ENCODE results near the gene CRADD.

CRADD gene

GRCh38 chr12:93827179-93827578 is 150.0 kb downstream of the CRADD start:
- Histone ChIP-seq H3K4me3 (ENCODE audit: low read depth, low read length) (no peak overlapping the region), H3K36me3 (ENCODE audit: control insufficient read depth, insufficient read depth, low read length) (no peaks in the 10 kb centered on the region)

GRCh38 chr12:93827669-93828068 is 150.5 kb downstream of the CRADD start:
- no peak overlapping the region for H3K4me3 ChIP-seq (ENCODE audit: low read depth, low read length)
- peaks cover 5% of the 10 kb centered on the region for H3K27me3 ChIP-seq (ENCODE audit: control insufficient read depth, insufficient read depth, low read length)
- no peak overlapping the region for H3K9ac ChIP-seq (ENCODE audit: low read depth, low read length)
- no peaks in the 10 kb centered on the region for H3K36me3 ChIP-seq (ENCODE audit: control insufficient read depth, insufficient read depth, low read length)
- H3K4me1 ChIP-seq (ENCODE audit: control insufficient read depth, insufficient read depth, low read length) = peaks cover 20% of the 10 kb centered on the region
- H3K9me3 ChIP-seq (ENCODE audit: control insufficient read depth, insufficient read depth, low read length) = no peaks in the 10 kb centered on the region

More at GRCh38 chr12:93827179-93827578, 150.0 kb downstream of the CRADD start:
- Histone ChIP-seq H3K4me1 (ENCODE audit: control insufficient read depth, insufficient read depth, low read length) (peaks cover 20% of the 10 kb centered on the region), H3K27me3 (ENCODE audit: control insufficient read depth, insufficient read depth, low read length) (peaks cover 5% of the 10 kb centered on the region), H3K9ac (ENCODE audit: low read depth, low read length) (no peak overlapping the region), H3K9me3 (ENCODE audit: control insufficient read depth, insufficient read depth, low read length) (no peaks in the 10 kb centered on the region)

GRCh38 chr12:93829016-93829415 is 151.8 kb downstream of the CRADD start:
- Histone ChIP-seq H3K9ac (ENCODE audit: low read depth, low read length) (no peak overlapping the region), H3K4me1 (ENCODE audit: control insufficient read depth, insufficient read depth, low read length) (peaks cover 12% of the 10 kb centered on the region), H3K36me3 (ENCODE audit: control insufficient read depth, insufficient read depth, low read length) (no peaks in the 10 kb centered on the region), H3K9me3 (ENCODE audit: control insufficient read depth, insufficient read depth, low read length) (no peaks in the 10 kb centered on the region), H3K27me3 (ENCODE audit: control insufficient read depth, insufficient read depth, low read length) (no peaks in the 10 kb centered on the region), H3K4me3 (ENCODE audit: low read depth, low read length) (no peak overlapping the region)

- Histone ChIP-seq H3K36me3 (ENCODE audit: control insufficient read depth, insufficient read depth, low read length) (no peaks in the 10 kb centered on the region), H3K9me3 (ENCODE audit: control insufficient read depth, insufficient read depth, low read length) (no peaks in the 10 kb centered on the region), H3K4me1 (ENCODE audit: control insufficient read depth, insufficient read depth, low read length) (no peaks in the 10 kb centered on the region), H3K4me3 (ENCODE audit: low read depth, low read length) (no peak overlapping the region), H3K27me3 (ENCODE audit: control insufficient read depth, insufficient read depth, low read length) (no peaks in the 10 kb centered on the region), H3K9ac (ENCODE audit: low read depth, low read length) (no peak overlapping the region)
Measured at GRCh38 chr12:93831374-93831773, 154.2 kb downstream of the CRADD start.

GRCh38 chr12:93832131-93832530 is 155.0 kb downstream of the CRADD start:
- H3K4me3 ChIP-seq (ENCODE audit: low read depth, low read length) = no peak overlapping the region
- H3K9me3 ChIP-seq (ENCODE audit: control insufficient read depth, insufficient read depth, low read length) = no peaks in the 10 kb centered on the region
- no peaks in the 10 kb centered on the region for H3K36me3 ChIP-seq (ENCODE audit: control insufficient read depth, insufficient read depth, low read length)
- H3K27me3 ChIP-seq (ENCODE audit: control insufficient read depth, insufficient read depth, low read length) = no peaks in the 10 kb centered on the region
- H3K4me1 ChIP-seq (ENCODE audit: control insufficient read depth, insufficient read depth, low read length) = no peaks in the 10 kb centered on the region
- no peak overlapping the region for H3K9ac ChIP-seq (ENCODE audit: low read depth, low read length)

GRCh38 chr12:93833946-93834345 is 156.8 kb downstream of the CRADD start:
- Histone ChIP-seq H3K36me3 (ENCODE audit: control insufficient read depth, insufficient read depth, low read length) (no peaks in the 10 kb centered on the region), H3K4me1 (ENCODE audit: control insufficient read depth, insufficient read depth, low read length) (no peaks in the 10 kb centered on the region), H3K9ac (ENCODE audit: low read depth, low read length) (no peak overlapping the region), H3K9me3 (ENCODE audit: control insufficient read depth, insufficient read depth, low read length) (no peaks in the 10 kb centered on the region), H3K27me3 (ENCODE audit: control insufficient read depth, insufficient read depth, low read length) (no peaks in the 10 kb centered on the region), H3K4me3 (ENCODE audit: low read depth, low read length) (no peak overlapping the region)

GRCh38 chr12:93836620-93837260 is 159.6 kb downstream of the CRADD start:
- Histone ChIP-seq H3K9ac (ENCODE audit: low read depth, low read length) (no peak overlapping the region), H3K9me3 (ENCODE audit: control insufficient read depth, insufficient read depth, low read length) (no peaks in the 10 kb centered on the region), H3K4me1 (ENCODE audit: control insufficient read depth, insufficient read depth, low read length) (no peaks in the 10 kb centered on the region), H3K4me3 (ENCODE audit: low read depth, low read length) (no peak overlapping the region), H3K36me3 (ENCODE audit: control insufficient read depth, insufficient read depth, low read length) (no peaks in the 10 kb centered on the region), H3K27me3 (ENCODE audit: control insufficient read depth, insufficient read depth, low read length) (no peaks in the 10 kb centered on the region)

GRCh38 chr12:93838193-93838592 is 161.0 kb downstream of the CRADD start:
- H3K4me1 ChIP-seq (ENCODE audit: control insufficient read depth, insufficient read depth, low read length) = peaks cover 4% of the 10 kb centered on the region
- H3K36me3 ChIP-seq (ENCODE audit: control insufficient read depth, insufficient read depth, low read length) = no peaks in the 10 kb centered on the region
- H3K9me3 ChIP-seq (ENCODE audit: control insufficient read depth, insufficient read depth, low read length) = no peaks in the 10 kb centered on the region
- H3K4me3 ChIP-seq (ENCODE audit: low read depth, low read length) = no peak overlapping the region
- H3K27me3 ChIP-seq (ENCODE audit: control insufficient read depth, insufficient read depth, low read length) = no peaks in the 10 kb centered on the region
- no peak overlapping the region for H3K9ac ChIP-seq (ENCODE audit: low read depth, low read length)

GRCh38 chr12:93839064-93839463 is 161.9 kb downstream of the CRADD start:
- no peaks in the 10 kb centered on the region for H3K36me3 ChIP-seq (ENCODE audit: control insufficient read depth, insufficient read depth, low read length)

GRCh38 chr12:93841671-93842070 is 164.5 kb downstream of the CRADD start:
- H3K27me3 ChIP-seq (ENCODE audit: control insufficient read depth, insufficient read depth, low read length) = no peaks in the 10 kb centered on the region
- H3K4me3 ChIP-seq (ENCODE audit: low read depth, low read length) = no peak overlapping the region
- peaks cover 4% of the 10 kb centered on the region for H3K4me1 ChIP-seq (ENCODE audit: control insufficient read depth, insufficient read depth, low read length)
- H3K9ac ChIP-seq (ENCODE audit: low read depth, low read length) = no peak overlapping the region
- H3K36me3 ChIP-seq (ENCODE audit: control insufficient read depth, insufficient read depth, low read length) = no peaks in the 10 kb centered on the region
- no peaks in the 10 kb centered on the region for H3K9me3 ChIP-seq (ENCODE audit: control insufficient read depth, insufficient read depth, low read length)

More at GRCh38 chr12:93839064-93839463, 161.9 kb downstream of the CRADD start:
- Histone ChIP-seq H3K27me3 (ENCODE audit: control insufficient read depth, insufficient read depth, low read length) (no peaks in the 10 kb centered on the region), H3K4me3 (ENCODE audit: low read depth, low read length) (no peak overlapping the region), H3K9me3 (ENCODE audit: control insufficient read depth, insufficient read depth, low read length) (no peaks in the 10 kb centered on the region), H3K9ac (ENCODE audit: low read depth, low read length) (no peak overlapping the region), H3K4me1 (ENCODE audit: control insufficient read depth, insufficient read depth, low read length) (peaks cover 4% of the 10 kb centered on the region)

- H3K9ac ChIP-seq (ENCODE audit: low read depth, low read length) = no peak overlapping the region
- no peaks in the 10 kb centered on the region for H3K36me3 ChIP-seq (ENCODE audit: control insufficient read depth, insufficient read depth, low read length)
- no peak overlapping the region for H3K4me3 ChIP-seq (ENCODE audit: low read depth, low read length)
- peaks cover 4% of the 10 kb centered on the region for H3K4me1 ChIP-seq (ENCODE audit: control insufficient read depth, insufficient read depth, low read length)
- H3K9me3 ChIP-seq (ENCODE audit: control insufficient read depth, insufficient read depth, low read length) = no peaks in the 10 kb centered on the region
- H3K27me3 ChIP-seq (ENCODE audit: control insufficient read depth, insufficient read depth, low read length) = no peaks in the 10 kb centered on the region
Measured at GRCh38 chr12:93844164-93844784, 167.1 kb downstream of the CRADD start.

GRCh38 chr12:93846936-93847516 is 169.9 kb downstream of the CRADD start:
- Histone ChIP-seq H3K9ac (ENCODE audit: low read depth, low read length) (no peak overlapping the region), H3K4me1 (ENCODE audit: control insufficient read depth, insufficient read depth, low read length) (peaks cover 4% of the 10 kb centered on the region), H3K36me3 (ENCODE audit: control insufficient read depth, insufficient read depth, low read length) (no peaks in the 10 kb centered on the region), H3K27me3 (ENCODE audit: control insufficient read depth, insufficient read depth, low read length) (no peaks in the 10 kb centered on the region), H3K4me3 (ENCODE audit: low read depth, low read length) (no peak overlapping the region), H3K9me3 (ENCODE audit: control insufficient read depth, insufficient read depth, low read length) (no peaks in the 10 kb centered on the region)
